NT2/D1 (cell line): ENCODE data around the gene MRPL27.

Source experiments
- SUZ12 ChIP-seq: IDR thresholded peaks from 2 replicates; pipeline ENCODE4 v1.6.1; 2011; ENCODE audit not compliant: insufficient read length, insufficient read depth; ENCODE audit errors: extremely low read depth
- YY1 ChIP-seq: IDR thresholded peaks from 2 replicates; pipeline ENCODE4 v1.6.1; 2011; ENCODE audit not compliant: insufficient read length, insufficient read depth
- ZNF274 ChIP-seq: IDR thresholded peaks from 2 replicates; pipeline ENCODE4 v1.6.1; 2011; ENCODE audit warnings: mild to moderate bottlenecking, low read depth, low read length

GRCh38 chr17:50372758-50373556, at the start of gene MRPL27, which contains the start of gene EME1:
- TF ChIP-seq YY1: peak; percentile 82
- TF ChIP-seq ZNF274: no peak
- TF ChIP-seq SUZ12: no peak
